HG02852 (cell line): ENCODE results near the gene FFAR1.
"Not testable (repeated sequence)": the region's sequence is repeated elsewhere in the genome, so short reads cannot be mapped to it uniquely, and the experiment has no call there.

Experiments
- ATAC-seq: cut with Tn5 transposase; IDR thresholded peaks from one replicate; pipeline ENCODE4 v1.9.1; 2021; ENCODE audit warnings: mild to moderate bottlenecking, moderate library complexity; ENCODE audit not compliant: unreplicated experiment

Gene FFAR1

DNA sequence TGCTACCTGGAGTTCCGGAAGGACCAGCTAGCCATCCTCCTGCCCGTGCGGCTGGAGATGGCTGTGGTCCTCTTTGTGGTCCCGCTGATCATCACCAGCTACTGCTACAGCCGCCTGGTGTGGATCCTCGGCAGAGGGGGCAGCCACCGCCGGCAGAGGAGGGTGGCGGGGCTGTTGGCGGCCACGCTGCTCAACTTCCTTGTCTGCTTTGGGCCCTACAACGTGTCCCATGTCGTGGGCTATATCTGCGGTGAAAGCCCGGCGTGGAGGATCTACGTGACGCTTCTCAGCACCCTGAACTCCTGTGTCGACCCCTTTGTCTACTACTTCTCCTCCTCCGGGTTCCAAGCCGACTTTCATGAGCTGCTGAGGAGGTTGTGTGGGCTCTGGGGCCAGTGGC, 11.7 kb downstream of the FFAR1 start:
- ATAC-seq, result not testable (repeated sequence)

- not testable (repeated sequence) for ATAC-seq
Observed at GRCh38 chr19:35360081-35360480, 12.4 kb downstream of the FFAR1 start.

GRCh38 chr19:35360880-35361420, 13.2 kb downstream of the FFAR1 start:
- no peak for ATAC-seq

- no peak for ATAC-seq
Observed at GRCh38 chr19:35362261-35363000, 14.7 kb downstream of the FFAR1 start.

DNA sequence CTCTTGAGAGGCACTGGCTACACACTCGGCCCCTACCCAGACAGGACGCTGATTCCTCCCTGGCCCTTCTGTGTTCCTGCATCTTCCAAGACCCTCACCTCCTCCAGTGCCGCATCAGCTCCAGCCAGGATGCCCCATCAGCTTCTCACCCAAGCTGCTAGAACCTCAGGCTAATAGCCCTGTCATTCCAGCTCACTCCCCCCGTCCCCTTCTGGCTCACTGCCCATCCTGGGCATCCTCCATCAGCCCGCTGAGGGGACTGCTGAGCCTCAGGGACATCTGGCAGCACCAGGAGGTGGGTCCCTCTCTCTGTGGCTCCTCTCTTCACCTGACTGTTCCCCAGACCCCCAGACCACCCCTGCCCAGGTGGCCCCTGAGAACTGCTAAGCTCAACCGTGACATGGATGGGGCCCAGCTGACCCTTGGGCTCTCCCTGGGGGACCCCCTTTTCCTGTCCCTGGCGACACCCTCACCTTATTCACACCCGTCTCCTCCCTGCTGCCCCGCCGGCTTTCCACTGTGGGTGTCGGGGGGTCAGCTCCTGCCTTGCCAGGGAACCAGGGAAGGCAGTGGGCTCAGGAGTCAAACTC, 15.4 kb downstream of the FFAR1 start:
- no peak for ATAC-seq

- no peak for ATAC-seq
Observed at GRCh38 chr19:35363711-35364425, 16.2 kb downstream of the FFAR1 start.

GRCh38 chr19:35365303-35365702, 17.6 kb downstream of the FFAR1 start:
- no peak for ATAC-seq

DNA sequence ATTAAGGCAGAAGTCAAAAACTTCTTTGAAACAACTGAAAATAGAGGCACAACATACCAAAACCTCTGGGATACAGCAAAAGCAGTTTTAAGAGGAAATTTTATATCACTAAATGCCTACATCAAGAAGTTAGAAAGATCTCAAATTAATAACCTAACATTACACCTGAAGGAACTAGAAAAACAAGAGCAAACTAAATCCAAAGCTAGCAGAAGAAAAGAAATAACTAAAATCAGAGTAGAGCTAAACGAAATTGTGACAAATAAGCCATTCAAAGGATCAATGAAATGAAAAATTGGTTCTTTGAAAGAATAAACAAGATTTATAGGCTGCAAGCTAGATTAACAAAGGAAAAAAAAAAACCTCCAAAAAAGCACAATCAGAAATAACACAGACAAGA, 20.7 kb downstream of the FFAR1 start:
- ATAC-seq, result no peak

DNA sequence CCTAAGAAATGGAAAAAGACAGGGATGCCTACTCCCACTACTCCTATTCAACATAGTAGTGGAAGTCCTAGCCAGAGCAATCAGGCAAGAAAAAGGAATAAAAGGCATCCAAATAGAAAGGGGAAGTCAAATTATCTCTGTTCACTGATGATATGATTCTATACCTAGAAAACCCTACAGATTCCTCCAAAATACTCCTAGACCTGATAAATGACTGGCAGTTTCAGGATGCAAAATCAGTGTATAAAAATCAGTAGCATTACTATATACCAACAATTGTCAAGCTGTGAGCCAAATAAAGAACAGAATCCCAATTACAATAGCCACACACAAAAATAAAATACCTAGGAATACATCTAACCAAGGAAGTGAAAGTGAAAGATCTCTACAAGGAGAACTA, 21.8 kb downstream of the FFAR1 start:
- no peak for ATAC-seq

DNA sequence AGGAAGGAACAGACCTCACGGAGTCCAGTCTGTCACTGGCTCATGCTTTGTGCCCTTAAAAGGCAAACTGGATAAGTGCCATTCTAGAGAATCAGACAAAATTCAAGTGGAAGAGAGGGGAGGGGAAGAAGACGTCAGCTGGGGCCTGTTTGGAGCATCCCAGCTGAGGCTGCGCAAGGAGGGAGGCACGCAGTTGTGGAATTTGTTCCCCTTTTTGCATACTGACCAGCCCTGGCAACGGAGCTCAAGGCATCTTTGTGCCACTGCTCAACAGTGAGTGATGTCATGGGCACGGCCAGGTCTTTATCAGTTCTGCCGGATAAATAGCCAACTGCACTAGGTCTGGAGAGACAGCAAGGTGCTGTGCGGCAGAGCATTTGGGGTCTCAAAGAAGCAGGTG, 23.0 kb downstream of the FFAR1 start, which contains the start of gene GPR42:
Gene GPR42 (plus strand): TSS at position 347 of the 400 bp plus-strand sequence. CDS start 292 bp downstream, outside the sequence.
- ATAC-seq, result no peak

GRCh38 chr19:35373492-35373891, 25.8 kb downstream of the FFAR1 start:
- ATAC-seq, result no peak

- ATAC-seq, result not testable (repeated sequence)
Observed at GRCh38 chr19:35374031-35374430, 26.3 kb downstream of the FFAR1 start.

DNA sequence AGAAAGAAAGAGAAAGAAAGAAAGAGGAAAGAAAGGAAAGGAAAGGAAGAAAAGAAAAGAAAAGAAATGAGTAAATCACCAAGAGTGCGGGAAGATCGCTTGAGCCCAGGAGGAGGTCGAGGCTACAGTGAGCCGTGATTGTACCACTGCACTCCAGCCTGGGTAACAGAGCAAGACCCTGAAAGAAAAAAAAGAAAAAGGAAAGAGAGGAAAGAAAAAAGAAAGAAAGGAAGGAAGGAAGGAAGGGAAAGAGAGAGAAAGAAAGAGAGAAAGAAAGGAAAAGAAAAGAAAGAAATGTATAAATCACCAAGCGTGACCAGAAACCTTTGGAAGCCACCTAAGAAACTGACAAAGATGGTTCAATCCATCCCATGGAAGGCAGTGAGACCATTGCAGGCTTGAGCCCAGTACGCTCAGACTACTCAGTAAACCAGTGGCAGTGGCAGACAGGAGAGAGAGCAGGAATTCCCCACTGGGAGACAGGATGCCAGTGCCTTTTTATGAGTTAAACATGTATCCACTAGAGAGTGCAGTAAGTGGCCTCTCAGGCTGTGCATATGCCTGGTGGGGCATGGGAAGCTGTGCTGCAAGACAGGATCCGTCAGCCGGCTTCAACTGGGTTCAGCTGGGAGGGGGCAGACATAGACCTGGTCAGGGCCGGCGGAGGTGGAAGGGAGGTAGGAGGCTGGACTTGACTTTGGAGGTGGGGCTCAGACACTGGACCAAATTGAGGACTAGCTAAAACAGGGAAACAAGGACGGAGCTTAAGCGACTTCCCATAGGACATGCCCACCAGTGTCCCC, 28.0 kb downstream of the FFAR1 start:
- ATAC-seq, result no peak

DNA sequence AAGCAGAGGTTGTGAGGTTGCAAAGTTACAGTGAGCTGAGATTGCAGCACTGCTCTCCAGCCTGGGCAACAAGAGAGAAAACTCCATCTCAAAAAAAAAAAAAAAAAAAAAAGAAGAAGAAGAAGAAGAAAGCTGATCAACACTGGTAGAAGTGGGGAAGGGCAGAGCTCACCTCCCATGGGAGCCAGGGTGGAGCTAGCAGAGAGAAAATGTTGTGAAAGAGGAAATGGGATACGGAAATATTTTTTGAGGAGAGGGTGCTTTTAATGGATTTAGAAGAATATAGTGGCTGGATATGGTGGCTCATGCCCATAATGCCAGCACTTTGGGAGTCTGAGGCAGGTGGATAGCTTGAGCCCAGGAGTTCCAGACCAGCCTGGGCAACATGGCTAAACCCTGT, 30.0 kb downstream of the FFAR1 start:
- ATAC-seq, result no peak

DNA sequence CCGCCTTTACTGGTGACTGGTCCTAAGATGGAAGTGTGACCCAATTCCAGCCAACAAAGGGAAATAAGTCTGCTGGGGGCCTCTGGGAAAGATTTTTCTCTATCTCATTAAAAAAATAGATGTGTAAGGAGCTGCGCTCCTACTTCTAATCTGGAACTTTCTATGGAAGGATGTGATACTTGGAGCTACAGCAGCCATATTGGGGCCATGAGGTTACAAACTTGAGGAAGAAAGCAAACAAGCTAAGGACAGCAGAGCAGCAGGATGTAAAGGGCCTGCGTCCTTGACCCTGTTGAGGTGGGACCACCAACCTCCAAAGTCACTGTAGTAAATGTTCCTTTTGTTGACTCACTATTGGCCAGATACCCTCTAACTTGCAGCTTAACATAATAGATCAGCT, 30.7 kb downstream of the FFAR1 start:
- no peak for ATAC-seq

DNA sequence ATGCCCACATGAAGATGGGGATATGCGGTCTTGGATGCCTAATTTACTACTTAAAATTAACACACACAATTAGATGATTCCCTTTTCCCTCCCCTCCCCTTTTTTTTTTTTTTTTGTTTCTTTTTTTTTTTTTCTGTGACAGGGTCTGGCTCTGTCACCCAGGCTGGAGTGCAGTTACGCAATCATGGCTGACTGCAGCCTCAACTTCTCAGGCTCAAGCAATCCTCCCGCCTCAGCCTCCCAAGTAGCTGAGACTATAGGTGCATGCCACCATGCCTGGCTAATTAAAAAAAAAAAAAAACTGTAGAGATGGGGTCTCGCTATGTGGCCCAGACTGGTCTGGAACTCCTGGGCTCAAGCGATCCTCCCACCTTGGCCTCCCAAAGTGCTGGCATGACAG, 31.8 kb downstream of the FFAR1 start:
- ATAC-seq, result not testable (repeated sequence)

DNA sequence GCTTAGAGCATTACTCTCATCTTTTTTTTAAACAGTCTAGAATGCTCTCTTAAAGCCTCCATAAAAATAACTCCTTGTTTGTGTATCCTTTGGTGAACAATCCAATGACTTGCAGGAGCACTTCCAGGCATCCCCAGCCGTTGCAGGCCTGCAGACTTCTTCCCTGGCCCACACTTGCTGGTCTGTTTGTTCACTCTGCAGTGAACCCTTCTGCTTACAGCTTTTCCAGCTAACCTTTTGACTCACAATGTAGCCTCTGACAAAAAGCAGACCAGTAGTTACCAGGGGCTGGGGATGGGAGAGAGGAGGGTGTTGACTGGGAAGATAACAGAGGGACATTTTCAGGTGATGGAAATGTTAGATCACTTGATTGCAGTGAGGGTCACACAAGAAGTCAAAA, 32.3 kb downstream of the FFAR1 start:
- ATAC-seq, result no peak

DNA sequence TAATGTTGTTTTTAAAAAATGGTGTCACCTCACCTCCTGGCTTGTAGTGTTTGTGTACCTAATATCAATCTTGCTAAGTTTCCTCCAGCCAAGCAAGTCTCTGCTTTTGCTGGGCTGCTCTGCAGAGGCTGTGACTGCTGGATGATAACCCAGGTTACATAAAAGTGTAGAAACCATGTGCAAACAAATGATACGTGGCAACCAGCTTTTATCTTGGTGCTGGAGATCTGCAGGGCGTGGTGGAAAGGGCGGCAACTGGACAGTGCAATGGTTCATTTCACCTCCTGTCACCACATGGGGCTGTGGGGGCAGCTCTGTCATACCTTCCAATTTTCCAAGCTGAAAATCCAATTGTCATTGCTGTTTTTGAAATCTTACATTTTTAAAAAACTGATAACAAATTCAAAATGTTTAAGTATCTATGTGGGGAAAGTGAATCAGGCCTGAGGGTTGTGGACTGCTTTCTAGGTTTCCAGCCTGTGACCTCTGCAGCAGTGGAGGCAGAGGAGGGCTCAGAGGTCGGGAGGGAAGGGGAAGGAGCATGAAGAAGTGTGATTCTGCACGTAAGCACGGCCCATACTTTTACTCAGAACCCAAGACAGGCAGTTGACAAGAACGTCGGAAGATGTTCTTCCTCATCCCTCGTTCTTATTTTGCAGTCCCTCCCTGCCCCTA, 32.9 kb downstream of the FFAR1 start:
- no peak for ATAC-seq

- ATAC-seq, result no peak
Observed at GRCh38 chr19:35381318-35381717, 33.6 kb downstream of the FFAR1 start.

DNA sequence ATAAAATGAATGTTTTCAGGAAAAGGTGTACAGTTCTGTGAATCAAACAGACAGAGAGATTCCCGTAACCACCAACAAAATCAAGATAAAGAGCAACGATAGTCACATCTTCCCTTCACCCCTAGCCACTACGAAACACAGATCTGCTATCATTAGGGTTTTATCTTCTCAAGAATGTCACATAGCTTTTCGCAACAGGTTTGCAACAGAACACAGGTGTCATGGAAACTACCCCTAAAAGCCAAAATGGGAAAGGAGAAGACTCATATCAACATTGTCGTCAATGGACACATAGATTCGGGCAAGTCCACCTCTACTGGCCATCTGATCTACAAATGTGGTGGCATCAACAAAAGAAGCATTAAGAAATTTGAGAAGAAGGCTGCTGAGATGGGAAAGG, 34.2 kb downstream of the FFAR1 start:
- no peak for ATAC-seq
